WTC11 (cell line): Measurements from ENCODE around the gene RFX8. TPM values are rescaled to one million over a fixed set of nuclear protein-coding genes. Genes with fewer than 3 reads are reported as not detected.

Experiments used
- ATAC-seq: fragments of 200-7000 bp; cut with Tn5 transposase; 2 replicates; pipeline ENCODE4 v1.10.0; 2021; ENCODE audit warnings: mild to moderate bottlenecking, moderate library complexity
- CTCF ChIA-PET: fragments of 300-600 bp; sonication (Branson Sonifier 250); formaldehyde crosslinking; loops from one replicate; lab custom pipeline; 2021; ENCODE audit warnings: antibody characterized with exemption; lab: Charles Lee
- POLR2A ChIA-PET: fragments of 350-600 bp; sonication (Branson Sonifier 250); formaldehyde crosslinking; loops from one replicate; lab custom pipeline; 2021; ENCODE audit warnings: antibody characterized with exemption; lab: Charles Lee
- DNase-seq: peaks from one replicate; pipeline ENCODE4 v3.0.0; 2021; ENCODE audit warnings: low spot score
- H3K27ac Mint-ChIP-seq: 2 replicates; pipeline ENCODE4 v1.8.0; 2021; ENCODE audit warnings: mixed read lengths
- H3K27me3 Mint-ChIP-seq: 2 replicates; pipeline ENCODE4 v1.8.0; 2021; ENCODE audit warnings: low read depth, mild to moderate bottlenecking, moderate library complexity, mixed read lengths
- H3K36me3 Mint-ChIP-seq: 2 replicates; pipeline ENCODE4 v1.8.0; 2021; ENCODE audit warnings: mixed read lengths
- H3K4me1 Mint-ChIP-seq: 2 replicates; pipeline ENCODE4 v1.8.0; 2022; ENCODE audit warnings: mixed read lengths
- H3K4me3 Mint-ChIP-seq: 2 replicates; pipeline ENCODE4 v1.8.0; 2021; ENCODE audit warnings: mild to moderate bottlenecking, moderate library complexity, mixed read lengths
- H3K9me3 Mint-ChIP-seq: 2 replicates; pipeline ENCODE4 v1.8.0; 2021; ENCODE audit warnings: mixed read lengths
- ARID4B ChIP-seq: sonication (generic); formaldehyde crosslinking; IDR thresholded peaks from 2 replicates; pipeline ENCODE4 v1.8.0; 2023; ENCODE audit warnings: missing genetic modification reagents, mild to moderate bottlenecking, borderline replicate concordance
- ATF1 ChIP-seq: sonication (generic); formaldehyde crosslinking; IDR thresholded peaks from 2 replicates; pipeline ENCODE4 v1.8.1; 2023; ENCODE audit warnings: mild to moderate bottlenecking, moderate library complexity, missing genetic modification reagents
- ATF6 ChIP-seq: sonication (generic); formaldehyde crosslinking; IDR thresholded peaks from 2 replicates; pipeline ENCODE4 v1.8.1; 2023; ENCODE audit warnings: mild to moderate bottlenecking, missing genetic modification reagents
- CDX4 ChIP-seq: fragments of 250-450 bp; sonication (Bioruptor Pico); IDR thresholded peaks from 2 replicates; pipeline ENCODE4 v1.9.0; 2021; ENCODE audit warnings: moderate library complexity, mild to moderate bottlenecking, inconsistent platforms, borderline replicate concordance
- CREB1 ChIP-seq: sonication (generic); formaldehyde crosslinking; IDR thresholded peaks from 2 replicates; pipeline ENCODE4 v1.8.0; 2023; ENCODE audit warnings: mild to moderate bottlenecking, missing genetic modification reagents
- IRF1 ChIP-seq: sonication (generic); formaldehyde crosslinking; IDR thresholded peaks from 2 replicates; pipeline ENCODE4 v1.8.0; 2023; ENCODE audit warnings: missing genetic modification reagents
- JAZF1 ChIP-seq: fragments of 250-450 bp; sonication (Bioruptor Pico); IDR thresholded peaks from 2 replicates; pipeline ENCODE4 v1.9.0; 2021; ENCODE audit warnings: moderate library complexity, mild to moderate bottlenecking, inconsistent platforms
- MXD4 ChIP-seq: fragments of 250-450 bp; sonication (Bioruptor Pico); IDR thresholded peaks from 2 replicates; pipeline ENCODE4 v1.8.0; 2021; ENCODE audit warnings: mild to moderate bottlenecking, moderate library complexity, borderline replicate concordance
- NFYB ChIP-seq: sonication (generic); formaldehyde crosslinking; conservative IDR thresholded peaks from 2 replicates; pipeline ENCODE4 v1.8.0; 2022; ENCODE audit warnings: low read depth, missing genetic modification reagents
- RELA ChIP-seq: sonication (generic); formaldehyde crosslinking; IDR thresholded peaks from 2 replicates; pipeline ENCODE4 v1.8.1; 2022; ENCODE audit warnings: missing genetic modification reagents, mild to moderate bottlenecking, borderline replicate concordance
- SMAD4 ChIP-seq: sonication (generic); formaldehyde crosslinking; IDR thresholded peaks from 2 replicates; pipeline ENCODE4 v1.8.0; 2022; ENCODE audit warnings: mild to moderate bottlenecking, missing genetic modification reagents
- USF2 ChIP-seq: sonication (generic); formaldehyde crosslinking; IDR thresholded peaks from 2 replicates; pipeline ENCODE4 v1.8.1; 2023; ENCODE audit warnings: mild to moderate bottlenecking, missing genetic modification reagents, moderate library complexity
- ZBTB43 ChIP-seq: sonication (generic); formaldehyde crosslinking; IDR thresholded peaks from 2 replicates; pipeline ENCODE4 v1.8.1; 2023; ENCODE audit warnings: mild to moderate bottlenecking, missing genetic modification reagents
- ZMAT4 ChIP-seq: fragments of 250-450 bp; sonication (Bioruptor Pico); IDR thresholded peaks from 2 replicates; pipeline ENCODE4 v1.9.0; 2021; ENCODE audit warnings: mild to moderate bottlenecking
- ZNF138 ChIP-seq: sonication (generic); formaldehyde crosslinking; conservative IDR thresholded peaks from 2 replicates; pipeline ENCODE4 v1.8.1; 2022; ENCODE audit warnings: mild to moderate bottlenecking, moderate library complexity, missing genetic modification reagents
- ZNF232 ChIP-seq: sonication (generic); formaldehyde crosslinking; IDR thresholded peaks from 2 replicates; pipeline ENCODE4 v1.8.0; 2022; ENCODE audit warnings: mild to moderate bottlenecking, missing genetic modification reagents
- ZNF317 ChIP-seq: sonication (generic); formaldehyde crosslinking; IDR thresholded peaks from 2 replicates; pipeline ENCODE4 v1.8.1; 2023; ENCODE audit warnings: low read depth, mild to moderate bottlenecking, moderate library complexity, missing genetic modification reagents, borderline replicate concordance
- ZNF425 ChIP-seq: fragments of 250-450 bp; sonication (Bioruptor Pico); conservative IDR thresholded peaks from 2 replicates; pipeline ENCODE4 v1.9.0; 2021; ENCODE audit warnings: mild to moderate bottlenecking
- ZNF512 ChIP-seq: sonication (generic); formaldehyde crosslinking; IDR thresholded peaks from 2 replicates; pipeline ENCODE4 v1.8.1; 2022; ENCODE audit warnings: missing genetic modification reagents, borderline replicate concordance
- ZSCAN18 ChIP-seq: fragments of 250-450 bp; sonication (Bioruptor Pico); IDR thresholded peaks from 2 replicates; pipeline ENCODE4 v2.1.2; 2022; ENCODE audit warnings: mild to moderate bottlenecking, moderate library complexity
- total RNA-seq: library from RNA; stranded (reverse); gene quantifications from 3 replicates; pipeline ENCODE4 v1.2.3, GENCODE V29; 2021

The RFX8 gene
- total RNA-seq, 1 experiment from 2014 or later = 0.28 TPM

GRCh38 chr2:101485856-101486255 is 10.9 kb upstream of the RFX8 start (continued):
- TF ChIP-seq NFYB (no peak), ATF6 (CRISPR knock-in tag) (no peak), ZSCAN18 (CRISPR knock-in tag) (no peak)

GRCh38 chr2:101480764-101481163 is 5.9 kb upstream of the RFX8 start:
- CTCF ChIA-PET = no interaction called here
- TF ChIP-seq CREB1 (CRISPR knock-in tag) = no peak
- TF ChIP-seq JAZF1 (CRISPR knock-in tag) = no peak
- no peak for TF ChIP-seq MXD4 (CRISPR knock-in tag)
- TF ChIP-seq USF2 (CRISPR knock-in tag) = no peak
- no peak for TF ChIP-seq ZNF425
- TF ChIP-seq ZBTB43 (CRISPR knock-in tag) = no peak
- no peak for TF ChIP-seq ZNF138 (CRISPR knock-in tag)
- no peak for TF ChIP-seq IRF1
- no peak for TF ChIP-seq CDX4 (CRISPR knock-in tag)
- no peak for TF ChIP-seq ATF1
- TF ChIP-seq RELA (CRISPR knock-in tag) = no peak
- TF ChIP-seq ZMAT4 (CRISPR knock-in tag) = no peak
- TF ChIP-seq ZNF512 (CRISPR knock-in tag) = no peak
- TF ChIP-seq ZNF232 (CRISPR knock-in tag) = no peak
- no peak for TF ChIP-seq SMAD4 (CRISPR knock-in tag)
- TF ChIP-seq ARID4B (CRISPR knock-in tag) = no peak
- TF ChIP-seq ZNF317 (CRISPR knock-in tag) = no peak

More at GRCh38 chr2:101480764-101481163, 5.9 kb upstream of the RFX8 start:
- H3K27ac Mint-ChIP-seq = no peak overlapping the region; the same call in 1 of the 2 replicates
- no peaks in the 10 kb centered on the region for H3K36me3 Mint-ChIP-seq
- H3K27me3 Mint-ChIP-seq = no peaks in the 10 kb centered on the region
- DNase-seq (no peak), ATAC-seq (no peak)
- peaks cover 30% of the 10 kb centered on the region for H3K4me1 Mint-ChIP-seq
- H3K9me3 Mint-ChIP-seq = no peaks in the 10 kb centered on the region
- no peak overlapping the region for H3K4me3 Mint-ChIP-seq
- POLR2A ChIA-PET = no interaction called here
